HEK293 (cell line): ENCODE data around the gene IMMP2L.

Experiments used
- CTCF ChIA-PET: fragments of 350-600 bp; formaldehyde crosslinking; extraction: SDS; loops from one replicate; lab custom pipeline; 2021; ENCODE audit warnings: antibody characterized with exemption; lab: Yijun Ruan, JAX
- POLR2A ChIA-PET: fragments of 300-600 bp; formaldehyde crosslinking; extraction: SDS; loops from one replicate; lab custom pipeline; 2020; ENCODE audit warnings: antibody characterized with exemption, inconsistent platforms; lab: Yijun Ruan, JAX
- H3K27ac ChIP-seq: fragments of 200-500 bp; sonication (Bioruptor generic); 2 replicates; pipeline ENCODE4 v1.5.1; 2014; ENCODE audit warnings: low read depth, low read length, control low read depth, inconsistent platforms; ENCODE audit errors: extremely low read depth
- H3K36me3 ChIP-seq, 2 experiments: fragments of 200-500 bp in 1 of 2; sonication (Bioruptor generic) in 1 of 2; 1 replicate in 1 of 2; 2 replicates in 1 of 2; pipeline ENCODE4 v1.5.1; 2014 to 2017; ENCODE audit warnings: inconsistent platforms in 2 of 2, low read length in 2 of 2; ENCODE audit not compliant: control insufficient read depth in 2 of 2, insufficient read depth in 1 of 2
- H3K4me1 ChIP-seq: fragments of 200-500 bp; sonication (Bioruptor generic); 2 replicates; pipeline ENCODE4 v1.5.1; 2014; ENCODE audit warnings: mild to moderate bottlenecking, low read length, inconsistent platforms; ENCODE audit not compliant: control insufficient read depth, insufficient read depth
- H3K4me3 ChIP-seq: 2 replicates; pipeline ENCODE4 v1.5.1; 2011; ENCODE audit warnings: low read depth, mild to moderate bottlenecking, control low read depth, low read length, moderate library complexity
- H3K9me3 ChIP-seq: fragments of 200-500 bp; sonication (Bioruptor generic); 2 replicates; pipeline ENCODE4 v1.5.1; 2014; ENCODE audit warnings: low read depth, low read length, inconsistent platforms; ENCODE audit not compliant: control insufficient read depth, insufficient read depth
- CTCF ChIP-seq: fragments of 450-650 bp; formaldehyde crosslinking; IDR thresholded peaks from 2 replicates; pipeline ENCODE4 v1.5.1; 2016; ENCODE audit warnings: missing biosample characterization, missing genetic modification characterization
- EGR2 ChIP-seq: fragments of 450-650 bp; formaldehyde crosslinking; IDR thresholded peaks from 2 replicates; pipeline ENCODE4 v1.5.1; 2016; ENCODE audit warnings: low read depth, missing biosample characterization, missing genetic modification characterization
- MEIS1 ChIP-seq: sonication (generic); formaldehyde crosslinking; IDR thresholded peaks from 2 replicates; pipeline ENCODE4 v1.8.1; 2022; ENCODE audit warnings: missing genetic modification reagents, mild to moderate bottlenecking, borderline replicate concordance
- PRDM6 ChIP-seq: fragments of 450-650 bp; formaldehyde crosslinking; IDR thresholded peaks from 2 replicates; pipeline ENCODE4 v1.5.1; 2017; ENCODE audit warnings: missing biosample characterization, missing genetic modification characterization
- TSHZ1 ChIP-seq: fragments of 450-650 bp; formaldehyde crosslinking; IDR thresholded peaks from 2 replicates; pipeline ENCODE4 v1.5.1; 2016; ENCODE audit warnings: missing biosample characterization, missing genetic modification characterization, borderline replicate concordance
- ZBTB20 ChIP-seq: fragments of 450-650 bp; formaldehyde crosslinking; IDR thresholded peaks from 2 replicates; pipeline ENCODE4 v1.5.1; 2016; ENCODE audit warnings: missing biosample characterization, missing genetic modification characterization
- ZBTB21 ChIP-seq: fragments of 450-650 bp; formaldehyde crosslinking; IDR thresholded peaks from 2 replicates; pipeline ENCODE4 v1.5.1; 2017; ENCODE audit warnings: missing biosample characterization, missing genetic modification characterization
- ZFP41 ChIP-seq: fragments of 450-650 bp; formaldehyde crosslinking; IDR thresholded peaks from 2 replicates; pipeline ENCODE4 v1.5.1; 2016; ENCODE audit warnings: missing biosample characterization, missing genetic modification characterization, borderline replicate concordance
- ZNF10 ChIP-seq: fragments of 450-650 bp; formaldehyde crosslinking; IDR thresholded peaks from 2 replicates; pipeline ENCODE4 v1.5.1; 2017; ENCODE audit warnings: missing biosample characterization, missing genetic modification characterization
- ZNF114 ChIP-seq: fragments of 450-650 bp; formaldehyde crosslinking; IDR thresholded peaks from 2 replicates; pipeline ENCODE4 v1.5.0; 2017; ENCODE audit warnings: missing biosample characterization, missing genetic modification characterization
- ZNF140 ChIP-seq: fragments of 450-650 bp; formaldehyde crosslinking; IDR thresholded peaks from 2 replicates; pipeline ENCODE4 v1.5.1; 2016; ENCODE audit warnings: missing biosample characterization, missing genetic modification characterization
- ZNF155 ChIP-seq: fragments of 450-650 bp; formaldehyde crosslinking; IDR thresholded peaks from 2 replicates; pipeline ENCODE4 v1.5.1; 2016; ENCODE audit warnings: missing biosample characterization, missing genetic modification characterization
- ZNF292 ChIP-seq: fragments of 450-650 bp; formaldehyde crosslinking; IDR thresholded peaks from 2 replicates; pipeline ENCODE4 v1.5.1; 2016; ENCODE audit warnings: low read depth, missing biosample characterization, missing genetic modification characterization, borderline replicate concordance
- ZNF37A ChIP-seq: fragments of 450-650 bp; IDR thresholded peaks from 2 replicates; pipeline ENCODE4 v1.5.1; 2018; ENCODE audit warnings: missing biosample characterization, missing genetic modification characterization
- ZNF391 ChIP-seq: fragments of 450-650 bp; formaldehyde crosslinking; IDR thresholded peaks from 2 replicates; pipeline ENCODE4 v1.5.1; 2016; ENCODE audit warnings: low read depth, missing biosample characterization, missing genetic modification characterization, borderline replicate concordance
- ZNF416 ChIP-seq: fragments of 450-650 bp; formaldehyde crosslinking; IDR thresholded peaks from 2 replicates; pipeline ENCODE4 v1.5.1; 2016; ENCODE audit warnings: missing biosample characterization, missing genetic modification characterization
- ZNF513 ChIP-seq: fragments of 450-650 bp; IDR thresholded peaks from 2 replicates; pipeline ENCODE4 v1.5.1; 2018; ENCODE audit warnings: missing biosample characterization, missing genetic modification characterization
- ZNF585B ChIP-seq: fragments of 450-650 bp; formaldehyde crosslinking; IDR thresholded peaks from 2 replicates; pipeline ENCODE4 v1.5.1; 2016; ENCODE audit warnings: missing biosample characterization, missing genetic modification characterization
- ZNF596 ChIP-seq: fragments of 450-650 bp; IDR thresholded peaks from 2 replicates; pipeline ENCODE4 v1.5.0; 2018; ENCODE audit warnings: missing biosample characterization, mild to moderate bottlenecking, missing genetic modification characterization, moderate library complexity
- ZNF645 ChIP-seq: fragments of 450-650 bp; formaldehyde crosslinking; IDR thresholded peaks from 2 replicates; pipeline ENCODE4; 2016; ENCODE audit warnings: missing biosample characterization, missing genetic modification characterization
- ZNF747 ChIP-seq: fragments of 450-650 bp; formaldehyde crosslinking; IDR thresholded peaks from 2 replicates; pipeline ENCODE4 v1.5.1; 2016; ENCODE audit warnings: missing biosample characterization, missing genetic modification characterization

Gene IMMP2L

GRCh38 chr7:111460695-111461094, 101.6 kb downstream of the IMMP2L start:
- no peaks in the 10 kb centered on the region for H3K4me1 ChIP-seq
- TF ChIP-seq ZBTB20 (tag by site-specific recombination) (no peak), ZNF292 (tag by site-specific recombination) (no peak), ZBTB21 (tag by site-specific recombination) (no peak)
- CTCF ChIA-PET, result interaction anchor here (0.6 kb wide), 1 partner anchor 14 kb away, joined by 3 read pairs; no protein-coding TSS in a partner anchor
- no peak overlapping the region for H3K27ac ChIP-seq
- H3K36me3 ChIP-seq, result no peaks in the 10 kb centered on the region
- no peaks in the 10 kb centered on the region for H3K9me3 ChIP-seq
- no peak overlapping the region for H3K4me3 ChIP-seq
- POLR2A ChIA-PET, result no interaction called here

- no peaks in the 10 kb centered on the region for H3K9me3 ChIP-seq
- POLR2A ChIA-PET, result no interaction called here
- no peak overlapping the region for H3K27ac ChIP-seq
- CTCF ChIA-PET, result interaction anchor here (0.6 kb wide), 1 partner anchor 15 kb away, joined by 3 read pairs; no protein-coding TSS in a partner anchor
- H3K4me3 ChIP-seq, result no peak overlapping the region
- H3K4me1 ChIP-seq, result no peaks in the 10 kb centered on the region
- TF ChIP-seq ZNF585B (tag by site-specific recombination) (no peak), PRDM6 (tag by site-specific recombination) (0 out of 2 replicates have a peak, but pooled peaks have one; percentile 15)
- no peaks in the 10 kb centered on the region for H3K36me3 ChIP-seq
These were observed 102.5 kb downstream of the IMMP2L start for GRCh38 chr7:111459757-111460280.

- no peaks in the 10 kb centered on the region for H3K36me3 ChIP-seq
- no peak overlapping the region for H3K4me3 ChIP-seq
- H3K9me3 ChIP-seq, result no peaks in the 10 kb centered on the region
- H3K4me1 ChIP-seq, result no peaks in the 10 kb centered on the region
- ChIA-PET POLR2A (no interaction called here), CTCF (no interaction called here)
- H3K27ac ChIP-seq, result no peak overlapping the region
- TF ChIP-seq ZFP41 (tag by site-specific recombination) (no peak), ZNF391 (tag by site-specific recombination) (no peak), TSHZ1 (tag by site-specific recombination) (no peak), MEIS1 (CRISPR knock-in tag) (no peak), EGR2 (tag by site-specific recombination) (no peak), ZNF416 (tag by site-specific recombination) (no peak), ZNF155 (tag by site-specific recombination) (no peak), ZNF140 (no peak), CTCF (no peak), ZNF513 (tag by site-specific recombination) (no peak), ZNF596 (tag by site-specific recombination) (no peak), ZNF10 (tag by site-specific recombination) (no peak), ZNF645 (tag by site-specific recombination) (no peak), ZNF747 (tag by site-specific recombination) (no peak), ZNF37A (tag by site-specific recombination) (no peak), ZNF114 (tag by site-specific recombination) (no peak)
These were observed 103.1 kb downstream of the IMMP2L start for GRCh38 chr7:111459065-111459756.
